Measurements from ENCODE around the gene DTNBP1. TPM values are rescaled to one million over a fixed set of nuclear protein-coding genes. Genes with fewer than 3 reads are reported as not detected.
A peak's percentile ranks its signal among the peaks of the same experiment; 100 is the strongest.
"Not testable (repeated sequence)": the region's sequence is repeated elsewhere in the genome, so short reads cannot be mapped to it uniquely, and the experiment has no call there.

DTNBP1 gene
- polyA plus RNA-seq, 4 donors, result 21.3 to 26.2 (median 23.6) TPM

GRCh38 chr6:15672291-15672690 is 9.5 kb upstream of the DTNBP1 start:
- no peak for DNase-seq (ENCODE audit: low read depth in 4 of 4, low spot score in 3 of 4)

GRCh38 chr6:15668918-15669317 is 6.1 kb upstream of the DTNBP1 start:
- no peak for DNase-seq (ENCODE audit: low read depth in 4 of 4, low spot score in 3 of 4)

- DNase-seq (ENCODE audit: low read depth in 4 of 4, low spot score in 3 of 4), result not testable (repeated sequence)
Measured at GRCh38 chr6:15666896-15667295, 4.1 kb upstream of the DTNBP1 start.

- DNase-seq (ENCODE audit: low read depth in 4 of 4, low spot score in 3 of 4), result no peak
Measured at GRCh38 chr6:15665237-15665636, 2.4 kb upstream of the DTNBP1 start.

GRCh38 chr6:15663130-15663871 is 473 bp upstream of the DTNBP1 start:
- no peak for DNase-seq (ENCODE audit: low read depth in 4 of 4, low spot score in 3 of 4)

- peak in 1 of 4 donors; percentile 15 for DNase-seq (ENCODE audit: low read depth in 4 of 4, low spot score in 3 of 4)
Measured at GRCh38 chr6:15661853-15662325, 939 bp downstream of the DTNBP1 start.

- no peak for DNase-seq (ENCODE audit: low read depth in 4 of 4, low spot score in 3 of 4)
Measured at GRCh38 chr6:15659181-15659580, 3.6 kb downstream of the DTNBP1 start.

GRCh38 chr6:15658181-15658744 is 4.6 kb downstream of the DTNBP1 start:
- no peak for DNase-seq (ENCODE audit: low read depth in 4 of 4, low spot score in 3 of 4)

GRCh38 chr6:15657290-15657689 is 5.5 kb downstream of the DTNBP1 start:
- DNase-seq (ENCODE audit: low read depth in 4 of 4, low spot score in 3 of 4), result no peak

- no peak for DNase-seq (ENCODE audit: low read depth in 4 of 4, low spot score in 3 of 4)
Measured at GRCh38 chr6:15656145-15656544, 6.7 kb downstream of the DTNBP1 start.

- DNase-seq (ENCODE audit: low read depth in 4 of 4, low spot score in 3 of 4), result no peak
Measured at GRCh38 chr6:15654250-15654649, 8.6 kb downstream of the DTNBP1 start.

- DNase-seq (ENCODE audit: low read depth in 4 of 4, low spot score in 3 of 4), result no peak
Measured at GRCh38 chr6:15653581-15653980, 9.2 kb downstream of the DTNBP1 start.

GRCh38 chr6:15650004-15650559 is 12.7 kb downstream of the DTNBP1 start:
- not testable (repeated sequence) for DNase-seq (ENCODE audit: low read depth in 4 of 4, low spot score in 3 of 4)

- DNase-seq (ENCODE audit: low read depth in 4 of 4, low spot score in 3 of 4), result no peak
Measured at GRCh38 chr6:15644904-15645303, 17.9 kb downstream of the DTNBP1 start.

GRCh38 chr6:15643542-15643941 is 19.3 kb downstream of the DTNBP1 start:
- no peak for DNase-seq (ENCODE audit: low read depth in 4 of 4, low spot score in 3 of 4)

GRCh38 chr6:15642276-15642675 is 20.6 kb downstream of the DTNBP1 start:
- DNase-seq (ENCODE audit: low read depth in 4 of 4, low spot score in 3 of 4), result no peak

- no peak for DNase-seq (ENCODE audit: low read depth in 4 of 4, low spot score in 3 of 4)
Measured at GRCh38 chr6:15638373-15638772, 24.5 kb downstream of the DTNBP1 start.

GRCh38 chr6:15631432-15631831 is 31.4 kb downstream of the DTNBP1 start:
- no peak for DNase-seq (ENCODE audit: low read depth in 4 of 4, low spot score in 3 of 4)

GRCh38 chr6:15630202-15630601 is 32.6 kb downstream of the DTNBP1 start:
- DNase-seq (ENCODE audit: low read depth in 4 of 4, low spot score in 3 of 4), result no peak

GRCh38 chr6:15629487-15629886 is 33.3 kb downstream of the DTNBP1 start:
- no peak for DNase-seq (ENCODE audit: low read depth in 4 of 4, low spot score in 3 of 4)

GRCh38 chr6:15628499-15629131 is 34.2 kb downstream of the DTNBP1 start:
- DNase-seq (ENCODE audit: low read depth in 4 of 4, low spot score in 3 of 4), result no peak

All from right renal pelvis (tissue), 4 donors.